ENCODE measurements around the gene PABPC1L. TPM values are rescaled to one million over a fixed set of nuclear protein-coding genes. Genes with fewer than 3 reads are reported as not detected.

PABPC1L gene
- total and polyA plus RNA-seq, 2 of the 13 experiments (the other 11 are each of a cell fraction or from before 2014, with no cell fraction given): 30.8 to 252 TPM

GRCh38 chr20:44960103-44960852, 50.4 kb downstream of the PABPC1L start, which contains the start of gene TOMM34 (continued):
- TF ChIP-seq MNT (IDR thresholded peaks at IDR 0.05) (peak; percentile 59; the same call in 1 of the 2 replicates), PHF8 (CRISPR knock-in tag; IDR thresholded peaks at IDR 0.05) (peak; percentile 100), MATR3 (CRISPR knock-in tag; IDR thresholded peaks at IDR 0.05) (0 out of 2 replicates have a peak, but pooled peaks have one; percentile 62), ZNF333 (CRISPR knock-in tag; IDR thresholded peaks at IDR 0.05; ENCODE audit: borderline replicate concordance) (0 out of 2 replicates have a peak, but pooled peaks have one; percentile 45), ZNF441 (CRISPR knock-in tag; IDR thresholded peaks at IDR 0.05; ENCODE audit: borderline replicate concordance) (peak; percentile 94), NFYC (CRISPR knock-in tag; IDR thresholded peaks at IDR 0.05) (peak; percentile 74), ZNF501 (CRISPR knock-in tag; IDR thresholded peaks at IDR 0.05) (peak; percentile 96), ZBTB44 (CRISPR knock-in tag; IDR thresholded peaks at IDR 0.05) (peak; percentile 87; the same call in 1 of the 2 replicates), TRIM24 (CRISPR knock-in tag; IDR thresholded peaks at IDR 0.05) (no peak), RORA (CRISPR knock-in tag; IDR thresholded peaks at IDR 0.05) (no peak), PRDM10 (CRISPR knock-in tag; IDR thresholded peaks at IDR 0.05; ENCODE audit: low read depth) (peak; percentile 71; the same call in 1 of the 2 replicates), ZSCAN22 (CRISPR knock-in tag; IDR thresholded peaks at IDR 0.05) (peak; percentile 69; the same call in 1 of the 2 replicates), ZNF687 (CRISPR knock-in tag; IDR thresholded peaks at IDR 0.05) (peak; percentile 100), KDM2A (CRISPR knock-in tag; IDR thresholded peaks at IDR 0.05; ENCODE audit: borderline replicate concordance, low read depth) (peak; percentile 98), ZNF850 (CRISPR knock-in tag; conservative IDR thresholded peaks at IDR 0.05) (peak; percentile 91), ZNF496 (CRISPR knock-in tag; IDR thresholded peaks at IDR 0.05; ENCODE audit: insufficient replicate concordance) (no peak), RAD21 (CRISPR knock-in tag; IDR thresholded peaks at IDR 0.05) (no peak; the same call in none of the 2 replicates), NCOA1 (CRISPR knock-in tag; IDR thresholded peaks at IDR 0.05) (peak; percentile 97)

Data from HepG2 (cell line).